ENCODE data around the gene HHIP.

Gene HHIP

DNA sequence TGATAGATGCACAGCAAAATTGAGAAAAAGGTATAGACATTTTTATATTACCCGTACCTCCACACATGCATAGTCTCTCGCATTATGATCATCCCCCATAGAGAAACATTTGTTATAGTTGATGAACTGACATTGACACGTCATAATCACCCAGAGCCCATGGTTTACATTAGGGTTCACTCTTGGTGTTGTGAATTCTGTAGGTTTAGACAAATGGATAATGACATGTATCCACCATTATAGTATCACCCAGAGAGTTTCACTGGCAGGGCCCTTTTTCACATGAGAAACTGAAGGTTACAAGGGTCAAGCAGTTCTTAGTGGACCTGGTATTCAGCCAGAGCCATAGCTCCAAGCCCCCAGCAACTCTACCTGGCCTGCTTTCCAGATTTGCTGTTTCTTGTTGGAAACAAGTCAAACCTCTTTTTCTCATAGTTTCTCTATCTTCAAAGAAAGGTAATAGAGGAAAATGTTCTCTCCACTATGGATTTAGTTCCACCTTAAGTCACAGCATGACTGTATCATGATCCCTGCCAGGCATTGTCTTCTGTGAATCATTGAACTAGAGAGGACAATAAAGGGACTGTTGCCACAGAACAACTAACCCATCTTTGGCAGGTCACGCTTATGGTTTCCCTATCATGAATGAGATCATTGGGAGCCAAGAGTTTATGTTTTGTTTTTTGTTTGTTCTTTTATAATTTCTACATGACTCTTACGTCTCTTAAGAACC is 64.0 kb downstream of the HHIP start:
- no peak for DNase-seq

DNA sequence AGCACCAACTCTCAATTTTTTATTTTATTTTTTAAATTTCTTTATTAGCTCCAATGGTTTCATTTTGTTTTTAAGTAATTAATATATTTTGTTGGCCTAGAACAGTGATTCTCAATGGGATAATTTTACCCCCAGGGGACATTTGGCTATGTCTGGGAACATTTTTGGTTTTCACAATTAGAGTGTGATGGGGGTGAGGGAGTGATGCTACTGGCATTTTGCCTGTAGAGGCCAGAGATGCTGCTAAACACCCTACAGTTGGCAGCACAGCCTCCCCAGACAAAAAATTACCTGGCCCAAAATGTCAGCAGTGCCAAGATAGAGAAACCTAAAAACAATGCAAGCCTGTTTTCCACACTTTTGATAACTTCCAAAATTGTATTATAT is 64.6 kb downstream of the HHIP start:
- no peak for DNase-seq

DNA sequence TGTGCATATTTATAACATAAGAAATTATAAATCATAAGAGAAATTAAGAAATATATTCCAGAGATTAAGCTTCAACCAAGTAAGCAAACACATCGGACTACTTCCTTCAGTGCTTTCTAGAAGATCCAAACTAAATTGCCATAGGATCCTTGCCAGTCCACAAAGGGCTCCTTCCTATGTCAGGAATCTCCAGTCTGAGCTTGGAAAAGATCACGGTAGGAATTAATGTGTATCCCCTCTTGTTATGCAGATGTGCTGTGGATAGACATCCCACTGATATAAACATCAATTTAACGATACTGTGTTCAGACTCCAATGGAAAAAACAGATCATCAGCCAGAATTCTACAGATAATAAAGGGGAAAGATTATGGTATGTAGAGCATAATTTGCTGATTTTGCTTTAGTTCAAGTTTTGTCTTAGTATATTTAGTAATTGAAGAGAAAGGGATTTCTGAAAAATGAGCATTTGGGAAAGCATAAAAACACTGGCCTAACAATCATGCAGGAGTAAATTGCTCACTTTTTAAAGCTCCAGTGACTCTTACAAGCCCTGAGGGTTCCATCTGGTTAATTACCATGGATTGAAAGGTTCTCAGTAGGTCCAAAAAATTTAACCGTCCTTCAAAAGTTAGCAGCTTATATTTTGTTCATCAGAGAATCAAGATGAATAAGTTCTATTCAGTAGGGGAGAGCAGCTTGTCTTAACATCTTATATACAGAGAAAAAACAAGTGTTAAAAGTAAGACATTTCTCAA is 65.9 kb downstream of the HHIP start:
- DNase-seq = no peak

DNA sequence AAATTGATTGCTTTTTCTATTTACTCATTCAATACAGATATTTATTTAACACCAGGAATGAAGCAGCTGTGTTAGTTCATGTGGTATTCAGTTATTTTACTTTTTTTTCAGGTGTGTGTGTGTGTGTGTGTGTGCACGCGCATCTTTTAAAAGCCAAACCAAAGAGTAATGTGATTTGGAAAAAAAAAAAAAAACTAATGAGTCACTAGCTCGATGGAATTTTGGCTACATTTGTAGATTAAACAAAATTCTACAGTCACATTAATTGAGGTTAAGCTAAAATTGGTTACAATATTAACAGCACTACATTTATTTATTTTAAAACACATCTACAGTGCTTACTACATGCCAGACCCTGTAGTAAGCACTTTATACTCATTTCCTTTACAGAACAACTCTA is 66.8 kb downstream of the HHIP start:
- DNase-seq = no peak

DNA sequence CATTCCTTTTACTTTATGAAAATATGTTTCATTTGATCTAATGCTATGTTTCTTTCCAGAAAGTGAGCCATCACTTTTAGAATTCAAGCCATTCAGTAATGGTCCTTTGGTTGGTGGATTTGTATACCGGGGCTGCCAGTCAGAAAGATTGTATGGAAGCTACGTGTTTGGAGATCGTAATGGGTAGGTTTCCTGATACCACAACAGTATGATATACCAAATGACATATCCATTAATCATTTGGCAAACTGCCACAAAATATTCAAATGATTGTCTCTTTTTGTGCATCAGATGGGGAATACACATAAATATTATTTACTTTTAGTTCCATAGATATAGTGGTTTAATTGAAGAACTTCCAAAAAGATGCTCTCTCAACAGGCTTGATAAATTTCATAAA is 68.2 kb downstream of the HHIP start:
- DNase-seq = no peak

DNA sequence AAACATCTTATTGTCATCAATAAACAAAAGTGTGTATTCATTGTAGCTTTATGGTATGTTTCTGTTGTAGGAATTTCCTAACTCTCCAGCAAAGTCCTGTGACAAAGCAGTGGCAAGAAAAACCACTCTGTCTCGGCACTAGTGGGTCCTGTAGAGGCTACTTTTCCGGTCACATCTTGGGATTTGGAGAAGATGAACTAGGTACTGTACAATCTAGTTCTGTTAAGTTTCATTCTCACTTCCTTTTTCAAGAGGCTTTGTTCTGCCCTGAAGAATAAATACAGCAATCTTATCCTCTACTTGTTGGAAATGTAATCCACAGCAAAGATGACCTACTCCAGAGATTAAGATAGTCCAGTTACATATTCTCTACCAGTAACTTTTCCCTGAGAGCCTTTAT is 69.3 kb downstream of the HHIP start:
- peak; percentile 32 for DNase-seq

DNA sequence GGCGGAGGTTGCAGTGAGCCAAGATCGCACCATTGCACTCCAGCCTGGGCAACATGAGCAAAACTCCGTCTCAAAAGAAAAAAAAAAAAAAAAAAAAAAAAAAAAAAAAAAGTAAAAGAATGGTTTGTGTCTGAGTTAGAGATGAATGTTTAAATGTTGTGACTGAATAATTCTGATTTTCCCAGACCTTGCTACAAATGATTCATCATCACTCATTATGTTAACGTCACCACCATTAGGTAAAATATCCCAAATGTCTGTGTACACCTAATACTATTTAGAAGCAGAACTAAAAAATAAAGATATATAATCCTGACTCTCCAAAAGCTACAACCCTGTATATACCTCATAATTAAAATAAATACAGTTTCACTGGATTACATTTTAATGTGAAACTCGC is 70.8 kb downstream of the HHIP start:
- DNase-seq = no peak

DNA sequence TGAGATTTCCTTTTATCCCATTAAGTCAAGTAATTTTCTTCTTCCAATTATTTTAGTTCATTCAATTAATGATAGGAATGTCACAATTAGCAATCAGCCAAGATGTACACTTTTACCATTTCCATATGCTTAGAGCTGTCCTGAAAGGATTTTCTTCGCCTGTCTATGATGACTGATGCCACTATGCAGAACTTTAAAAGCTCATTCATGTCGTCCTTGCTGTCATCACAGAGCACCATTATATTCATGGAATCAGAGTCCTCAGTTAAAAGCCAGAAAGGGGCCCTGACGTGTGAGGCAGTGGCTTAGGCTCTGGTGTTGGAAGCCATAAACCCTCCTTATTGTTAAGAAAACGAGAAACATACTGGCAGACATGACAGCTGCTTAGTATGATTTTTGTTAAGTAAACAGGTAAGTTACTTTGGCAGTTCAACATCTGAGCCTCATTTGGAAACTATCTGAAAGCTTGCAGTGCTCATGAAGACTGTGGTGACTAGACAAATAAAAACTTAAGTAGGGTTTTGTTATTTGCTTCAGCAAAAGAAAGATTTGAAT is 73.1 kb downstream of the HHIP start:
- DNase-seq = no peak

DNA sequence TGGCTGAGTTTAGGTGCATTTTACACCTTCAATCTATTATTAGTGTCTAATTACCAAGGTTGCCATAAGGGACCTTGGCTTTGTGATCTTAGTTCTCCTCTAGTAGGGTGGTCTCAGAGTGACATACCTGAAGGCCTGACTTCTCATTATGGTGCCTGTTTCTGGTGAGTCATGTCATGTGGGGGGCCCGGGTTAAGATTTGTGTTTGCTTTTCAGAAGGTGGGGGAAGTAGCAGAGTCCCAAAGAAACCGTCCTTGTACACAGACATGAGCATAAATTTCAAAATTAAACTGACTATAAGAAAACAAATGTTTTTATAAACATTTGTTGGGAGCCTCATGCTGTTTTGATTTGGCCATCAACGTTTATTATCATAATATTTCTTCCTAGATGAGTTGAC is 74.5 kb downstream of the HHIP start:
- DNase-seq = no peak

DNA sequence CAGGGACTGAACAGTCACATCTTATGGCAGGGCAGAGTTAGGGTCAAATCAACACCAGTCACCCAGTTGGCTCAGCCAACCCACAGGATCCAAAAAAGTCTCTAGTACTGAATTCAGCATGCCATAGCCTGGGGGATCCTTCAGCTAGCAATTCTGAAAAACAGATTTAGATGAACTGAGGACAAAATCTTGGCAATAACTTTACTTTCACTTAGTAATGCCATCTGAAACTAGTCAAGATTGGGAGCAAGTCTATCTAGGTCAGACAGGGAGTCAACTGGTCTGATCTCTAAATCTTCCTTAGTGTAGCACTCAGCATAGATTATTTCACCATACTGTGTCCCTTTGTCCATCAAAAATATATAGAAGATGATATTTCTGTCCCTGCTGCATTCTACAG is 76.0 kb downstream of the HHIP start:
- DNase-seq = no peak

DNA sequence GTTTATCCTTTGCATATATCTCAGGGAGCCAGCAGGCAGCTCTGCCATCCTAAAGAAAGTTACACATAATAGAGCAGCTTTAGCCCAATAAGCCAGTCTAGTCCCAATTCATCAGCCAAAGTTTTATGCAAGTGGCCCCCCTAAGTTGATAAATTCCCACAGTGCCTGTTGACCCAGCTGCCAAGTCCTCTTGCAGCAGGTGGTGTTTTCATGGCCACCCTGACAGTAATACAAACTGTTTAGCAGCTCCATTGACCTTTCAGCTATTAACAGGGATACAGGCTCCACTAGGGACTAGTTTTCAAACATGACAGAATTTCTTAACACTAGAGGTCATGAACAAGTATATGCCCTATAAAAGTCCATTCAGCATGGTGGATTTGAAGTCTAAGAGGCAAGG is 77.5 kb downstream of the HHIP start:
- no peak for DNase-seq

DNA sequence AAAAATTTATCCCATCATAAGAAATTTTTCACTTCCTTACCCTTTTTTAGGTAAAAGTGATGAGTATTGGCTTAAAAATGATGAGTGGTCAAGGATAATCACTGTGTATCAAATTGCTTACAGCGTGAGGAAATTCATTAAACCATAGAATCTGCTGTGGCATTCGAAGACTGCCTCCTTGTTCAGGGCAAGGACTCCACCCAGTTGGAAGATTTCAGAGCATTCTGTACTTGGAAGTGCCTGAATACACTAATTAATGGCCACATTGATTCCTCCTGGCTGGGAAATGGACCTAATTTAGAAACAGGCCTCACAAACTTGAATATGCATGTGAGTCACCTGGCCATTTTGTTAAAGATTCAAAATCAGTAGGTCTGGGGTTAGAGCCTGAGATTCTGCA is 83.2 kb downstream of the HHIP start:
- no peak for DNase-seq

DNA sequence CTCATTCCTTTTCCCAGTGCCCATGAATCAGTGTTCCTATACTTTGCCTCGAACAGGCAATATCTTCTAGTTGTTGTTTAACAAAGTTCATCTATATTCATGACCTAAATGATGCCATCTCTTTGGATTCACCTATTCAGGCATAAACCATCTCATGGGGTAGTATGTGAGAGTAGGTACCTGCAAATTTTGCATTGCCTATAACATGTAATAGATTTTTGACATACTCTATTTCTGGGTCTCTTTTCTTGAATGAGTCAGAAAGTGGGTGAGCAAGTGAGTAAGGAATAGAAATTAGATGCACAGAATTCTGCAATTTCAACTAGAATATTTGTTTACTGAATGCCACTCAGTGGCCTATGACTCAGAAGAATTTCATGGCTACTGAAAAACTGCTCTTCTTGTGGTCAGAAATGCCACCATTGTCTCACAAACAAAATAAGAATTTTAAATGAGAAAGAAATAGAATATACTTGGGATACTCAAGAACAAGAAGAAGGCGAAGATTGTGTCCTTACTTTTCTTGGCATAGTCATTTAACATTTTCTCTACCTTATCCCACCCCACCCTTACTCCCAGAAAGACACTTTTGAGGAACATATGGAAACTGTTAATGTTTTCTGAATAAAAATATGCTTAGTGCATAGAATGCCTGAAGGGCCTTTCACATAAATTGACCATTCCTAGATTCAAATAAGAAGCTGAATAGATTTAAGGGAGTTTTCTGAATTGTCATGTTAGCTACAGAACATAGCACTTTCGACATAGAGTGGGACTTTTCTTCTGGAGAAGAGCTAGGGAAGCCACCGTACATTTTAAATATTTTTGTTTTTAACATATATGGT is 86.8 kb downstream of the HHIP start:
- no peak for DNase-seq

DNA sequence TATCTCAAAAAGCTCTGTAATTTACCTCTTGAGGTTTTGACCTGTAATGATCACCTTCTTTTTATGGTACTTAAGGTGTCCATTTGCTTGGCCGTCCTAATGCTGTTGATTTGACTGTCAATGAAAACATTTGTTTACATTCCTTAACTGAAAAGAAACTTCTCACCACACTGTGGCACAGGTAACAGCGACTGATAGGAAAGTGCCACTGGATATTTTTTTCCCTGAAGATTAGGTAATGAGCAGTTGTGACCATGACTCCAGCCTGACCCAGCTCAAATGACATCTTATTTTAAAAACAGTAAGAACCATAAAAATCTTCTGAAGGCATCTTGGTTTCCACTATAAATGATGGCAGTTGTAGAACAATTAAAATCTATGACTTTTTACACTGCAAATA is 87.6 kb downstream of the HHIP start:
- DNase-seq = no peak

DNA sequence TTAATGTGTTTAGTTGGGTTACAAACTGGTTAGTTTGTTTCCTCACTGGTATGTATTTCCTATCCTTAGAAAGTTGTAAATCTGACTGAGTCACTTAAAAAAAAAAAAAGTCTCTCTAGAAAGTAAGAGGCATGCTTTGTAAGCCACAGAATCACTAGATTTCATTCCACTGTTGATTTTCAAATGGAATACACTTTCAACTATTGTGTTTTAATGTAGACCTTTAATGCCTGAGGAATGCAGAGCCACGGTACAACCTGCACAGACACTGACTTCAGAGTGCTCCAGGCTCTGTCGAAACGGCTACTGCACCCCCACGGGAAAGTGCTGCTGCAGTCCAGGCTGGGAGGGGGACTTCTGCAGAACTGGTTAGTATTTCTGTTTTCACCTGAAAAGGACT is 88.6 kb downstream of the HHIP start:
- no peak for DNase-seq

DNA sequence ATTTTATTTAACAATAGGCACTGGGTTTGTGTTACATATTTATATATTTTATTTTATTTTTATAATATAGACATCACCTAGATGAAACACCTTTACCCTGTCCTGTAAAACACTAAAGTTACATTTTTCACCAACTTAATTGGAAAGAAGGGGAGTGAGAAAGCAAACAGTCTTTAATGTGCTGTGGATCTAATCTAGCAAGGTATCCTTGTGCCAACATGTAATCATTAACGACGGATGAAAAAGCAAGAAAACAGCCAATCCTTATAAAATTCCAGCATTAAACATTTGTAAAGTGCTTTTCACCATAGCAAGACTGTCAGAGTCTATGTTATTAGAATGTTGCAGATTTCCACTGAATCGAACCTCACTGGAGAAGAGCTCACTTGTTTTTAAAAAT is 92.7 kb downstream of the HHIP start:
- DNase-seq = no peak

DNA sequence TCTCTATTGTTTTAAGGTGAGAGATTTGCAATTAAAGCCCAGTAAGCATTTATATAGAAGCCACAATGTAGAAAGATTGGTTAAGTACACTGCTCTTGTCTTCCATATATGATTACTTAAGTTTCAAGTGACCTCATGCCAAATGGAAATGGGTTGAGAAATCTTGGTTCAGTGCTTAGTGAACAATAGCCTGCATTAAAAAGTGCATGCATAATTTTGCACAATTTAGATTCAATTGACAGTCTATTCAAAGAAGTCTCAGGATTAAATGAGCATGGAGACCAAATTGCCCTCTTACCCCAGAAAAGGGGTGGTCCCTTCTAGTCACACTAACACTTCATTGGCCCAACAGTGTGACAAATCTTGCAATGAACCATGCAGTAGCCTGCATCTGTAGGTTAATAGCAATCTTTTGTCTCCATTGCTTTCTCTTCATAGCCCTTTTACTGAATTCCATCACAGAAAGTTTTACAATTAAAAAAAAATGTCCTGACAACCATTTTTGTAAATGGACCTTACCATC is 93.6 kb downstream of the HHIP start:
- no peak for DNase-seq

DNA sequence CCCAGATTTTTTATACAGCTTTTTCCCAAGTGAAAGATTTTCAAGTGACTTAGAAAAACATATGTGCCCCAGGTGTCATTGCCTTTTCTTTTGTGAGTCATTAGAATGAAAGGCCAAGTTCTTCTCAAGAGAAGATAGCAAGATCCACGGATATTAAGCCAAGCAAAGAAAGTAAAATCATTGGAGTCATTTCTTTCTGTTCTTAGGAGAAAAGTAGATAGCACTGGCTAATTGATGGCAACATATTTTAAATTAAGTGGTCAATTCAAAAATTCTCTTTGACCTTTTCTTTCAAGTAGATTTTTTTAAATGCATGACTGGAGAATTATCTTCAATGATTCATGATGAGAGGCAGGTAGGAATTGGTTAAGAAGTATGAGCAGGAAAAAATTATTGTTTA is 94.4 kb downstream of the HHIP start:
- no peak for DNase-seq

DNA sequence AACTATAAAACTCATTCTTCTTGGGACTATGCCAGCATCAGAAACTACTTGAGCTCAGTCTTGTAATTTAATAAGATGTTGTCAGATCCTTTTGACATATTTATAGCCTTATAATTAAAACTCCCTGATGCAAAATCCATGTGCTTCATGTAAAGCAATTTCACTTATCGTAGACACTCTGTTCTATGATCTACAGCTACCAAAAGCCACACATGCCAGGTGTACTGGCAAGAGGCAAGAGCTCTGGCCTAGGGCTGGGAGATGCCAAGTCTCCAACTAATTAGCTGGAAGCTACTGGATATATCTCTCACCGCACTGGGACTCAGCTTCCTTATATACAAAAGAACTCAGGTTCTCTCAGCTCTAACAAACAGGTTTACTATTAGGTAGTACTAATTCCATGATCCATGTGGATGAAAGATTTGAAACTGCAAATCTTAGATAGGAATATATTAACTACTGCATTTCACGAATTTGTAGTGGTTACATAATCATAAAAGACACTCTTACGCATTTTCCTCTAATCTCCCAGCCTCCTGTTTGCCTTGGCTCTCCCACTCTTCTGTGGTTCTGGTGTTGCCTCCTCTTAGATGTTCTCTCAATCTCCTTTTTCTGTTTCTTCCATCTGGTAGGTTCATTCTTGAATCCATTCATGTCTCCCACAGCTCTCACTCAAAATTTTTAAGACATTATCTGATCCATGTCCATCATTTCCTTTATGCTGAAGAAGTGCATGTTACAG is 103.0 kb downstream of the HHIP start:
- DNase-seq = no peak

DNA sequence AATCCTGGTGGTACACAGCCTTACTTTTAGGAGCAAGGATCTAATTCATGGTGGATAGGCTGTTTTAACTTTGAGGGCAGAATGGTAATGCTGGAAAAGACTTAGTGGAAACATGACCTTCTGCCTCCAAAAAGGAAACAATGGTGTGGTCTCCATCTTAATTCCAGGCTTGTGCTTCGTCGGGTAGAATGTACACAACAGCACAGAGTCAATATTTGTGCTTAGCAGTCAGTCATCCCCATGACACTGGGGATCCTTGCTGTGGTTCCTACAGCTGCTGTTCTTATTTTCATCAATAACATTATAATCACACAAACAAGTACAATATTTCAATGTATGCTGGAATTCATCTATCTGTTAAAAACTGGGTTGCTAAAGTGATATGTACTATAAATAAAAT is 104.4 kb downstream of the HHIP start:
- DNase-seq = no peak

DNA sequence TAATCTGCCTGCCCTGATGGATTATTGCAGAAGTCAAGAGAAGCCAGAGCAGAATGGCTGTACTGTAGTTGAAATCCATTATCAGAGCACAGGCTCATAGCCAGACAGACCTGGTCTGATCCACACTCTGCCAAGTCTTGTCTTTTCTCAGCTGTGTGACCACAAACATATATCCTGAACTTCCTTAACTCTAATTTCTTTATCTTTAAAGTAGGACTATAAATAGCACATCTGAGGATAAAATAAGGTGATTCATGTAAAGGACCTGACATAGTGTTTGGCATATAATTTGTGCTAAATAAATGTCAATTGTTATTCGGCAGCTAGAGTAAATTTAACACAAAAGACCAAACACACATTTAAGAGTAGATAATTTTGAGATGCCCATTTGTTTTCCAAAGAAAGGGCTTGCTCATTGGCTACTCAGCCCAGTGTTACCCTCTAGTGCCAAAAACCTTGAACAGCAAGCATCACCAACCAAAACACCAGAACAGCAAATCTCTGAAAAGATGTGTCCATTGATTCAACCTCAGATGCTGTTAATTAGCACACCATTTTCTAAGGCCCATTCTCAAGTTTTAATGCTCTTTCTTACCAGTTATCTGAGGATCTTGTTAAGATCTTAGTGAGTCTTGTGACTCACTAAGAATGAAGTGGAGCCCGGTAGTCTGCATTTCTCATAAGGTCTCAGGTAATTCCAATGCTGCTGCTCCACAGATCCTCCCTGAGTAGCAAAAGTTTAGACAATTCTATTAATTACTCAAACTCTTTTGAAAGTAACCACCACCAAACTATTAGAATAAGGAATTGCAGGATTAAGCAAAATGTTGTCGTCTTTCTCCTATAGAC is 108.8 kb downstream of the HHIP start:
- no peak for DNase-seq

DNA sequence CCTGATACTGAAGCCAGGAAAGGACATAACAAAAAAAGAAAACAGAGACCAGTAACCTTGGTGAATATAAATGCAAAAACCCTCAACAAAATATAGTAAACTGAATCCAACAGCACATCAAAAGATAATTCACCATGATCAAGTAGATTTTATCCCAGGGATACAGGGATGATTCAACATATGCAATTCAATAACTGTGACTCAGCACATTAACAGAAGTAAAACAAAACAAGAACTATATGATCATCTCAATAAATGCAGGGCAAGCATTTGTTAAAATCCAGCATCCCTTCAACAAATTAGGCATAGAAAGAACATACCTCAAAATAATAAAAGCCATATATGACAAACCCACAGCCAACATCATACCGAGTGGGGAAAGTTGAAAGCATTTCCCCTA is 112.0 kb downstream of the HHIP start:
- no peak for DNase-seq

Data from suppressor macrophage treated with lipopolysaccharide for 4 hours (primary cell).